ENCODE data around the gene SLC25A11.

DNA sequence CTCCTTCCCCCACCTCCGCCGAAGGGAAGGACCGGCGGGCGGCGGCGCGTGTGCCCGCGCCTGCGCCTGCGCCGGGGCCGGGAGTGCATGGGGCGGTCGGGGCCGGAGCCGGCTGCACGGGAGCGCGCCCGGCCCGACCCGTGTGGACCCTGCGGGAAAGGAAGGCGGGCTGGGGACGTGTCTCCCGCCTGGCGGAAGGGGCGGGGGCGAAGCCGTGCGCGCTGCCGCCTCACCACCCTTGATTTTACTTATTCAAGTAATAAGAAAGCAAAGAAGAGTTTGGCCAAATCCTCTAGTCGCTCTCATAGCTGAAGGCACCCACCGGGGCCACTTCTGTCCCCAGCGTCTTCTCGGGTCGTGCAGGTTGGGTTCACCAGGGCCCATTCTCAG, 9.1 kb upstream of the SLC25A11 start:
- TF ChIP-seq, protein P1, sequence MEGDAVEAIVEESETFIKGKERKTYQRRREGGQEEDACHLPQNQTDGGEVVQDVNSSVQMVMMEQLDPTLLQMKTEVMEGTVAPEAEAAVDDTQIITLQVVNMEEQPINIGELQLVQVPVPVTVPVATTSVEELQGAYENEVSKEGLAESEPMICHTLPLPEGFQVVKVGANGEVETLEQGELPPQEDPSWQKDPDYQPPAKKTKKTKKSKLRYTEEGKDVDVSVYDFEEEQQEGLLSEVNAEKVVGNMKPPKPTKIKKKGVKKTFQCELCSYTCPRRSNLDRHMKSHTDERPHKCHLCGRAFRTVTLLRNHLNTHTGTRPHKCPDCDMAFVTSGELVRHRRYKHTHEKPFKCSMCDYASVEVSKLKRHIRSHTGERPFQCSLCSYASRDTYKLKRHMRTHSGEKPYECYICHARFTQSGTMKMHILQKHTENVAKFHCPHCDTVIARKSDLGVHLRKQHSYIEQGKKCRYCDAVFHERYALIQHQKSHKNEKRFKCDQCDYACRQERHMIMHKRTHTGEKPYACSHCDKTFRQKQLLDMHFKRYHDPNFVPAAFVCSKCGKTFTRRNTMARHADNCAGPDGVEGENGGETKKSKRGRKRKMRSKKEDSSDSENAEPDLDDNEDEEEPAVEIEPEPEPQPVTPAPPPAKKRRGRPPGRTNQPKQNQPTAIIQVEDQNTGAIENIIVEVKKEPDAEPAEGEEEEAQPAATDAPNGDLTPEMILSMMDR (IDR thresholded peaks at IDR 0.05; ENCODE audit: borderline replicate concordance, extremely low read depth, low read length, poor library complexity, severe bottlenecking), result no peak
- TF ChIP-seq EZH2 (IDR thresholded peaks at IDR 0.05; ENCODE audit: borderline replicate concordance, low read depth, low read length, severe bottlenecking), result no peak

All from DND-41 (cell line).